Measurements from ENCODE around the gene COX6B2.

DNA sequence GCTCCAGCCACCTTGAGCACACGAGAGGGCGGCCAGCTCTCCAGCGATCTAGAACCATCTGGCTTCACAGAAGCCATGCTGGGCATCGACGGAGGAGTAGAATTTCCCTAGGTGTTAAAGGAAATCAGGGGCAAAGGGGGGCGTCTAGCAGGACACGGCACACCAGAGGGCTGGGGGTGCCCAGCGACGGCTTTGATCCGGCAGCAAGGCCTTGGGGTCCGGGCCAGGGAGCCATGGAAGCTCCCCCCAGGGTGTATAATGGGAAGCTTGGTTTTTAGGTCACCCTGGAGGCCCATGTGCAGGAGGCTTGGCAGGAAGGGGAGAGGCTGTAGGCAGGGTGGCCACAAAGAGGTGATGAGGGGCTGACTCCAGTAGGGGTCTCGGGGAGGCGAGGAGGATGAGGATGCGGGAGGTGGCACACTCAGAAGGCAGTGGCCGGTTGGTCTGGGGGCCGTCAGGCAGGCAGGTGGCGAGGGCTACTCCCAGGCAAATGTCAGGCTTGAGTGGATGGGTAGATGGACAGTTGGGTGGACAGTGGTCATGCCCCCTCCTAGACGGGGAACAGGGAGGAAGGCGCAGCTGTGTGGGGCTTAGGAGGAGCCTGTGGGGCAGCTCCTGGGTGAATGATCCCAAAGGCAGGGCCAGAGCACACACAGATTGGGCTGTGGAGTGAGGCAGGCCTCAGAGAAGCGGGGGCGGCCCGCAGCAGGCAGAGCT is 9.3 kb downstream of the COX6B2 start:
- TF ChIP-seq POLR2A (IDR thresholded peaks at IDR 0.05; ENCODE audit: low read depth) (no peak), CTCF (IDR thresholded peaks at IDR 0.05) (no peak), EP300 (IDR thresholded peaks at IDR 0.05) (no peak)
